ENCODE results near the gene RNF217. TPM values are rescaled to one million over a fixed set of nuclear protein-coding genes. Genes with fewer than 3 reads are reported as not detected.
"Not testable (repeated sequence)": the region's sequence is repeated elsewhere in the genome, so short reads cannot be mapped to it uniquely, and the experiment has no call there.

Gene RNF217, protein sequence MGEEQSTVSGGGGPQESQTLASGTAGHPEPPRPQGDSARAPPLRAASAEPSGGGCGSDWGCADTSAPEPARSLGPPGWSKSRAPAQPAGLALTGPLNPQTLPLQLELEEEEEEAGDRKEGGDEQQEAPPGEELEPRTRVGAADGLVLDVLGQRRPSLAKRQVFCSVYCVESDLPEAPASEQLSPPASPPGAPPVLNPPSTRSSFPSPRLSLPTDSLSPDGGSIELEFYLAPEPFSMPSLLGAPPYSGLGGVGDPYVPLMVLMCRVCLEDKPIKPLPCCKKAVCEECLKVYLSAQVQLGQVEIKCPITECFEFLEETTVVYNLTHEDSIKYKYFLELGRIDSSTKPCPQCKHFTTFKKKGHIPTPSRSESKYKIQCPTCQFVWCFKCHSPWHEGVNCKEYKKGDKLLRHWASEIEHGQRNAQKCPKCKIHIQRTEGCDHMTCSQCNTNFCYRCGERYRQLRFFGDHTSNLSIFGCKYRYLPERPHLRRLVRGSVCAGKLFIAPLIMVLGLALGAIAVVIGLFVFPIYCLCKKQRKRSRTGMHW
- total RNA-seq: 10 to 100 TPM; 11.5 to 22.5 (median 15.5) TPM
- polyA plus RNA-seq: 1 to 10 TPM; 2.3 to 7.6 (median 2.9) TPM
- long read RNA-seq, donor 1, full-length matches to known transcripts: 10 of 20 reads
- long read RNA-seq, donor 1, partial matches to known transcripts: 0 of 20 reads
- long read RNA-seq, donor 1, other reads (novel, unspliced or antisense): 10 of 20 reads
- long read RNA-seq, donor 2, full-length matches to known transcripts: 12 of 26 reads
- long read RNA-seq, donor 2, partial matches to known transcripts: 0 of 26 reads
- long read RNA-seq, donor 2, other reads (novel, unspliced or antisense): 14 of 26 reads

DNA sequence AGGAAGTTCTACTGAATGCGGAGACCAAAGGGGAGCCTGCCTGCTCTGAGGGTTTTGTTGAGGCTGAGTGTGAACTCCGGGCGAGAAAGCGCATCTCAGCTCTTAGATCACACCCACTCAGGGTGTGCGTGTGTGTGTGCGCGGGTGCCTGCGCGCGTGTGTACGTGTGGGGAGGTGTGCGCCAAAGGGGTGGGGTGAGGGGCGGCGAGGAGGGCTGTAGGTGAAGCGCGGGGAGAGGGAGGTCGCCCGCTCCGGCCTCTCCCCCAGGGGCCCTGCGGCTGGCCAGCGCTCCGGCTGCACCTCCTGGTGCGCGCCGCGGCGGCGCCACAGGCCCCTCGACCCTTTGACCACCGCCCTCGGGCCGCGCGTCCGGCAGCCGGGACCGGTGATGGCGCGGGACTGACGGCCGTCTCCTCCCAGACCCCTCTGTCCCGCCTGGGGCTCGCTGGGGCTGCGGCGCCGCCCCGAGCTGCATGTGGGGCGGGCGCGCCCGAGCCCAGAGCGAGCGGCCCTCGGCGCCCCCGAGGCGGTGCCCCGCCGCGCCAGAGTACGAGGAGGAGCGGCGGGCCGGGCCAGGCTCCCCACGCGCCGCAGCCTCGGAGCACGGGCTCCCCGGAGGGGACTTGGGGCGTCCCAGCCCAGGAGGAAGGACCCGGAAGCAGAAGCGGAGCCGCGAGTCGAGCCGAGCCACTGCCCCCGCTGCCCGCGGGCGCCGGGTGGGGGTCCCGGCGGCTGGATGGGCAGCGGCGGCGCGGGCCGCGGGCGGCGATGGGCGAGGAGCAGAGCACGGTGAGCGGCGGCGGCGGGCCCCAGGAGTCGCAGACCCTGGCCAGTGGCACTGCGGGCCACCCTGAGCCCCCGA, at the start of gene RNF217:
RNF217 (plus strand) TSS at position 661 of the 862 bp plus-strand sequence; CDS start at position 769, 108 bp downstream.
- Histone ChIP-seq H3K4me1 (peaks cover 33% of the 10 kb centered on the region), H3K27ac (peak within 1 kb of the TSS; percentile 96), H3K27me3 (ENCODE audit: insufficient read depth in 3 of 3, low read length in 2 of 3) (no peaks in the 10 kb centered on the region), H3K4me3 (peak within 1 kb of the TSS; percentile 85), H3K36me3 (ENCODE audit: insufficient read depth in 1 of 2, low read depth in 1 of 2) (no peaks in the 10 kb centered on the region), H3K9me3 (no peaks in the 10 kb centered on the region)
- intact Hi-C loops (cut with DNase I): loop anchor here (5.0 to 10.0 kb wide), 3 partner anchors 35 to 153 kb away; no protein-coding TSS in a partner anchor
- DNase-seq: peak; percentile 66 to 85
- peak; percentile 64 to 72 (median 68) for ATAC-seq
- WGBS, 3 donors: 0 to 2% (median 0%) methylated on average over 27 to 101 of the region's 101 CpGs
- TF ChIP-seq, protein P1, sequence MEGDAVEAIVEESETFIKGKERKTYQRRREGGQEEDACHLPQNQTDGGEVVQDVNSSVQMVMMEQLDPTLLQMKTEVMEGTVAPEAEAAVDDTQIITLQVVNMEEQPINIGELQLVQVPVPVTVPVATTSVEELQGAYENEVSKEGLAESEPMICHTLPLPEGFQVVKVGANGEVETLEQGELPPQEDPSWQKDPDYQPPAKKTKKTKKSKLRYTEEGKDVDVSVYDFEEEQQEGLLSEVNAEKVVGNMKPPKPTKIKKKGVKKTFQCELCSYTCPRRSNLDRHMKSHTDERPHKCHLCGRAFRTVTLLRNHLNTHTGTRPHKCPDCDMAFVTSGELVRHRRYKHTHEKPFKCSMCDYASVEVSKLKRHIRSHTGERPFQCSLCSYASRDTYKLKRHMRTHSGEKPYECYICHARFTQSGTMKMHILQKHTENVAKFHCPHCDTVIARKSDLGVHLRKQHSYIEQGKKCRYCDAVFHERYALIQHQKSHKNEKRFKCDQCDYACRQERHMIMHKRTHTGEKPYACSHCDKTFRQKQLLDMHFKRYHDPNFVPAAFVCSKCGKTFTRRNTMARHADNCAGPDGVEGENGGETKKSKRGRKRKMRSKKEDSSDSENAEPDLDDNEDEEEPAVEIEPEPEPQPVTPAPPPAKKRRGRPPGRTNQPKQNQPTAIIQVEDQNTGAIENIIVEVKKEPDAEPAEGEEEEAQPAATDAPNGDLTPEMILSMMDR (IDR thresholded peaks at IDR 0.05): peak; percentile 25

DNA sequence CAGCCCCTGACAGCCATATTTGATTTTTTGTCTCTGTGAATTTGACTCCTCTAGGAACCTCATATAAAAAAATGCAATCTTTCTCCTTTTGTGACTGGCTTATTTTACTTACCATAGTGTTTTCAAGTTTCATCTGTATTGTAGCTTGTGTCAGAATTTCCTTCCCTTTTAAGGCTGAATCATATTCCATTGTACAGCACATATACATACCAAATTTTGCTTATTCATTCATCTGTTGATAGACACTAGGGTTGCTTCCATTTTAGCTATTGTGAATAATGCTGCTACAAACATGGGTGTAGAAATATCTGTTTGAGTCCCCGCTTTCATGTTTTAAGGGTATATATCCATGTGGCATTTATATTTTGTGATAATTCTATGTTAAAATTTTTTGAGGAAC, 49.2 kb upstream of the RNF217 start:
- DNase-seq: no peak
- Histone ChIP-seq H3K27me3 (ENCODE audit: insufficient read depth in 3 of 3, low read length in 2 of 3) (no peaks in the 10 kb centered on the region), H3K36me3 (ENCODE audit: insufficient read depth in 1 of 2, low read depth in 1 of 2) (no peaks in the 10 kb centered on the region), H3K9me3 (no peaks in the 10 kb centered on the region), H3K4me1 (no peaks in the 10 kb centered on the region), H3K27ac (no peak overlapping the region), H3K4me3 (no peak overlapping the region)
- intact Hi-C loops (cut with DNase I): no loop called here
- no peak for ATAC-seq
- 98 to 100% (median 100%) methylated on average over 1 of the region's 1 CpG for WGBS, 3 donors
- TF ChIP-seq, protein P1 (IDR thresholded peaks at IDR 0.05): no peak

DNA sequence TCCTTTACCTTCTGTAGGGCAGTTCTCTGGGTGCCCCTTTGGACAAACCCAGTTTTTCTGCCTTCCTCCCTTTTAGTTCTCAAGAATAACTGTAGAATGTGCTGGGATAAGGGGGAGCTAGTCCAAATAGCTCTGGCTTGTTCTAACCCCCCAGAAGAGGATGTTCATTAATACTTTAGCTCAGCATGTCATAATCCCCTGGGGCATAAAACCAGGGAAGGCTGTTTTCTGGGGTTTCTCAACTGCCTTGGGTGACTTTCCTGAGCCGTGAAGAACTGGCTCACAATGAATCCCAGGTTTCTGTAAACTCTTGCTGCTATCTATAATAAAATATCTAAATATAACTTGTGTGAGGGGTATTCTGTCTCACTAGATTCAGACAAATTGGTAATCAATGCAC, 44.5 kb upstream of the RNF217 start:
- peaks cover 0 to 6% of the 10 kb centered on the region in 2 donors for H3K36me3 ChIP-seq (ENCODE audit: insufficient read depth in 1 of 2, low read depth in 1 of 2)
- no peaks in the 10 kb centered on the region for H3K4me1 ChIP-seq
- H3K4me3 ChIP-seq: no peak overlapping the region
- no peaks in the 10 kb centered on the region for H3K27me3 ChIP-seq (ENCODE audit: insufficient read depth in 3 of 3, low read length in 2 of 3)
- WGBS, 3 donors: 75 to 83% (median 81%) methylated on average over 1 of the region's 1 CpG
- intact Hi-C loops (cut with DNase I): no loop called here
- no peaks in the 10 kb centered on the region for H3K9me3 ChIP-seq
- no peak for ATAC-seq
- no peak for DNase-seq
- TF ChIP-seq, protein P1 (IDR thresholded peaks at IDR 0.05): no peak
- H3K27ac ChIP-seq: no peak overlapping the region

DNA sequence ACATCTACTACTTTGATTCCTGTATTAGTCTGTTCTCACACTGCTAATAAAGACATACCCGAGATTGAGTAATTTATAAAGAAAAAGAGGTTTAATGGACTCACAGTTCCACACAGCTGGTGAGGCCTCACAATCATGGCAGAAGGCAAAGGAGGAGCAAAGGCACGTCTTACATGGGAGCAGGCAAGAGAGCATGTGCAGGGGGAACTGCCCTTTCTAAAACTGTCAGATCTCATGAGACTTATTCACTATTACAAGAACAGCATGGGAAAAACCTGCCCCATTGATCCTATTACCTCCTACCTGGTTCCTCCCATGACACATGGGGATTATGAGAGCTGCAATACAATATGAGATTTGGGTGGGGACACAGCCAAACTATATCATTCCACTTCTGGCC, 42.5 kb upstream of the RNF217 start:
- DNase-seq; H3K9me3 ChIP-seq; ATAC-seq; H3K36me3 ChIP-seq (ENCODE audit: insufficient read depth in 1 of 2, low read depth in 1 of 2); H3K27ac ChIP-seq; H3K4me3 ChIP-seq; H3K4me1 ChIP-seq; H3K27me3 ChIP-seq (ENCODE audit: insufficient read depth in 3 of 3, low read length in 2 of 3): not testable (repeated sequence)
- WGBS, 3 donors: 83 to 98% (median 93%) methylated on average over 2 of the region's 2 CpGs
- intact Hi-C loops (cut with DNase I): loop anchor here in 1 of 2 donors (2.0 kb wide), 1 partner anchor 13 kb away; no protein-coding TSS in a partner anchor
